GM19193 (cell line): ENCODE results near the gene HOXB9.
A peak's percentile ranks its signal among the peaks of the same experiment; 100 is the strongest.

Experiments
- POLR2A ChIP-seq: IDR thresholded peaks from 4 replicates; pipeline ENCODE4 v1.6.1; 2011; ENCODE audit not compliant: insufficient read depth, insufficient read length; ENCODE audit errors: extremely low read depth

The HOXB9 gene

GRCh38 chr17:48583708-48584222, 42.4 kb downstream of the HOXB9 start:
- TF ChIP-seq POLR2A: no peak

DNA sequence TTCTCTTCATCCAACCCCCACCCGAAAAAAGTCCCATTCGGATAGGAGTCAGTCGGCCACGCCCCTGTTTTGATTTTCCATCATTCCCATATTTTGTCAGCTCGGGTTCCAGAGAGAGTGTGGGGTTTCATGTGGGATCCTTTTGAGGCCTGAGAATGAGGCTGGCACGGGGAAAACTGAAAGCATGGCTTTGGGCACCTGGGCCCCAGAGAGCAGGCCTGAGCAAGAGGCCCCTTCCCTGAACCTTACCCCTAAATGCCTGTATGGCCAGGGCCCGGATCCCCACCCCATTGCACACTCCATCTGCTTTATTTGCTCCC, 43.4 kb downstream of the HOXB9 start:
- no peak for TF ChIP-seq POLR2A

- no peak for TF ChIP-seq POLR2A
Observed at GRCh38 chr17:48579760-48580554, 46.2 kb downstream of the HOXB9 start.

- TF ChIP-seq POLR2A: no peak
Observed at GRCh38 chr17:48579471-48579759, 46.7 kb downstream of the HOXB9 start.

DNA sequence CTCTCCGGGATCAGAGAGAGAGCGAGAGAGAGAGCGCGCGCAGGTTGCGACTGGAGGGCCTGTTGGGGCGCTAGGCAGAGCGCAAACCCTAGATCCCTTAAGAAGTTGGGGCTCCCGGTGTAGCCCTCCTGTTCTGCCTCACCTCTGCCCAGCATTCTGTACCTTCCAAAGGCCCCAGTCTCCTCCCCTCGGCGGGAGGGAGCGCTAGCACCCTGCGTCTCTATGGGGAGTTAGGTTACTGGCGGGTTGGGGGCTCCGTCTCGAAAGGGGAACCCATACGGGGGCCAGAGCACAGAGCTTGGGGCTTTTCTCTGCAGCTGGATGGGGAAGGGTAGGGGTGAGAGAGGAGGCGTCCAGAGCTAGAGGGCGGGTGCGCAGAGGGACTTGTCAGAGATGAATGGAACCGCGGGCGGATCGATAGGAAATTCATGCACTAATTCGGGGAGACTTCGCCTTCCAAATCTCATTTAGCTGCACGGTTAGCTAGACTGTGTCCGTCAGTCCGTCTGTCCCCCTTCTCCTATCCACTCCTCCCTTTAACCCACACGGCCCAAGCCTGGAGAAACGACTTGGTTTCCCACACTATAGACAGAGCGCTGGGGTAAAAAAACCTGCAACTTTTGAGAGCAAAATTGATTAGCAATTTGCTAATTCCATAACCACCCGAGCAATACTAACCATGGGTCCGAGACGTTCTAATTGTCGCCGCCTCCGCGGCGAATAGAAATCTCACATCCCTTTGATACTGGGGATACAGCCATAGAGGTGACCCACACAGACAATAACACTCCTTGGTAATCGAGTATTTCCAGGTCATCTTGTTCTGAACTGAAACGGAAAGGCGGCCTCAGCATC, 47.3 kb downstream of the HOXB9 start:
- TF ChIP-seq POLR2A: peak; percentile 16

DNA sequence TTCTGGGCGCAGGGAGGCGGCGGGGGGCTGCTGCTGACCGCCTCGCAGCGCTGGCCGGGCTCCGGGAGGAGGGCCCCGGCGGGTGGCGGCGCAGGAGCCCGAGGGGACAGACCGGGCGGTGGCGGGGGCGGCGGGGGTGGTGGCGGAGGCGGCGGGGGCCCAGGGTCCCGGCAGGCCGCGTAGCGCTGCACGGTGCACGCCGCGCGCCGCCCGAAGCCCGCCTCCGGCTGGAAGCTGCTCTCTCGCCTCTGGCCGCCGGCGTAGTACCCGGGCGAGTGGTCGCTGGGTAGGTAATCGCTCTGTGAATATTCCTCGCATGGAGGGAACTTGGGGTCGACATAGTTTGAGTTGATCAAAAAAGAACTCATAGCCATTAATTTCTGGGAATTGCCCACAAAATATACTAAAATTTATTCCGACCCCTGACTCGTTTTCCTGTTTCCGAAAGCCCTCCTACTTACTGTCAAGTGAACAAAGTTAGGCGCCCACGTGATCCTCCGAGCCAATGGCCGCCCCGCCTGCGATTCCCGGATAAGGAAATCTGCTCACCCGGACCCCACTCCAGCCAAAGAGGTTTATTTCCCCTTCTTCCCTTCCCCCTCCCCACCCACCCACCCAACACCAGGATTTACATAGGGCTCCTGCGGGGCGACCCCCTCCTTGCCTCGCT, 48.1 kb downstream of the HOXB9 start, which contains the start of gene HOXB4:
TSS of gene HOXB4 (minus strand) at position 405 of the 670 bp plus-strand sequence. CDS start at position 374, 31 bp downstream.
- TF ChIP-seq POLR2A: peak; percentile 3

- TF ChIP-seq POLR2A: no peak
Observed at GRCh38 chr17:48577330-48577945, 48.7 kb downstream of the HOXB9 start.

DNA sequence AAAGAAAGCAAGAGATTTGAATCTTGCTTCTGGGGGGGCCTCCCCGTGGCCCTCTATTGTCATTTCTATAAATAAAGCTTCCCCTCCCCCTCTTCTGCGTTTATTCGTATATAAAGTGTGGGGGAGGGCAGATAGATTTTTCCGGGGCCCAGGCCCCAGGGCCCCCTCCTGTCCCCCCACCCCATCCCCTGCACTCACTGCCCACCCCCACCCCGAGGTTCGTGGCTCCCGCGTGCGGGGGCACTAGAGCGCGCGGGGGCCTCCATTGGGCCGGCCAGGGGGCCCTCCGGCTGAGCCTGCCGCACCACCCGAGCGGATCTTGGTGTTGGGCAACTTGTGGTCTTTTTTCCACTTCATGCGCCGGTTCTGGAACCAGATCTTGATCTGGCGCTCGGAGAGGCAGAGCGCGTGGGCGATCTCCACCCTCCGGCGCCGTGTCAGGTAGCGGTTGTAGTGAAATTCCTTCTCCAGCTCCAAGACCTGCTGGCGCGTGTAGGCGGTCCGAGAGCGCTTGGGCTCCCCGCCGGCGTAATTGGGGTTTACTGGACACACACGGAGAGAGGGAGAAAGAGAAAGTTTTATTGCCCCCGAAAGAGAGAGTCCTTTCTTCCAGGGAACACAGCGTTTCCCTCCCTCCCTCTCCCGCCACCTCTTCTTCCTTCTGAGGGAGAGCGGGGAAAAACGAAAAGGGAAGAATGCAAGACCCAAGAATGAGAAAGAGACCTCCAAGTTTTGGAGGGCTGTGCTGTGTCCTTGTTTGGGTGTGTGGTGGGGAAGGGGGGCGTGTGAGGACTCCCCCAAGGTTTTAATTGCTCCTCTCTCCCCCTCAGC, 49.5 kb downstream of the HOXB9 start:
- TF ChIP-seq POLR2A: no peak

- TF ChIP-seq POLR2A: no peak
Observed at GRCh38 chr17:48575673-48576478, 50.3 kb downstream of the HOXB9 start.

DNA sequence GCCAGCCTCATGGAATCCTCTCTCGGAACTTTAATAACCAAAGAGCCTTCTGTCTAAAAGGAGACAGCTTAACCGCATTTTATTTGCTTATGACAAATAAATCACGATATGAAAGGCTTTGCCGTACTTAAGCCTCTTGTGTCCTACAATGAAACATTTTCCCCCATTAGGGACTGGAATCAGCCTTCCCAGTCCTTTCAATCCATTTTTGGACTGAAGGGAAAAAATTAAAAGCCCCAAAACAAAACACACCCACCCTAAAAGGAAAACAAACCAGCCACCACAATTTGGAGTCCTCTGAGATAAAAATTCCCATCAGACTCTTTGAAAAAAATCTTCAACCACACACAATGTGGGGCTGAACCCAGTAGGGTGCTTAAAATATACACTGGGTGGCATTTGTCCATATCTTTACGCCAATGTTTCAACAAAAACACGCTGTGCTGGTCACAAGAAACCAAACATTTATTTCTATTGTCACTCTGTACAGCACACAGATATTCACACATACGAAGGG, 51.0 kb downstream of the HOXB9 start:
- no peak for TF ChIP-seq POLR2A

DNA sequence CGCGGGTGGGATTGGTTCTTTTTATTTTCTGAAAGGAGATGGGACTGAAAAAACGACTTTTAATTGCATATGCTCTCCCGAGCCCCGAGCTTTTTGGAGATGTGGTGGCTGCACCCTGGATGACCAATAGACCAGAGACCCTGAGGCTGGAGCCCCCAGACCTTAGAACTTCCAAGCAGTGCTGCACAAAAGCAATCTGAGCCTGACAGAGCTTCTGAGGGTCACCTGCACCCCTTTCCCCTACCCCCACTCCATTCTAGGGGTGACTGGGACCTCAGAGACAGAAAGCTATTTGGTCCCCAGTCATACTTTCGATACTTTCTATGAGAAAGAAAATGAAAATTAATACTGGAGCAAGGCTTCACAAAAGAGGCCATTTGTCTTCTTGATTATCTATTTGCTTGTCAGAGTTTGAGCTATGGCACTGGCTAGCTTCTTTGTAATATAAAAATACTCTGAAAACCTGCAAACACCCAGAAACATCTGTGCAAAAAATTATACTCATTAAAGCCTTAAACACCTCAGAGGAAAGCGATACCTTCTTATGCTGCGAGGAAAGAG, 51.6 kb downstream of the HOXB9 start:
- TF ChIP-seq POLR2A: no peak

GRCh38 chr17:48571826-48572417, 54.2 kb downstream of the HOXB9 start:
- TF ChIP-seq POLR2A: no peak
